HCT116 (cell line): ENCODE data around the gene TSC1.

ENCODE experiments used
- EZH2 ChIP-seq: fragments of 200-600 bp; sonication (generic); IDR thresholded peaks from 2 replicates; pipeline ENCODE4 v1.6.1; 2017; ENCODE audit warnings: antibody characterized with exemption, mixed run types
- EZH2phosphoT487 ChIP-seq: fragments of 200-600 bp; IDR thresholded peaks from 2 replicates; pipeline ENCODE4 v1.6.1; 2018; ENCODE audit warnings: antibody characterized with exemption, borderline replicate concordance
- POLR2A ChIP-seq: IDR thresholded peaks from 2 replicates; pipeline ENCODE4 v1.7.0; 2011; ENCODE audit warnings: borderline replicate concordance; ENCODE audit not compliant: insufficient read depth, insufficient read length; ENCODE audit errors: extremely low read depth
- POLR2AphosphoS5 ChIP-seq: IDR thresholded peaks from 2 replicates; pipeline ENCODE4 v1.6.1; 2011; ENCODE audit warnings: mild to moderate bottlenecking, low read depth, low read length, moderate library complexity
- RAD21 ChIP-seq: IDR thresholded peaks from 2 replicates; pipeline ENCODE4 v1.6.1; 2012; ENCODE audit warnings: low read depth, mild to moderate bottlenecking
- REST ChIP-seq: IDR thresholded peaks from 2 replicates; pipeline ENCODE4 v1.6.1; 2012; ENCODE audit warnings: low read depth
- SIN3A ChIP-seq: IDR thresholded peaks from 2 replicates; pipeline ENCODE4 v1.6.1; 2012; ENCODE audit warnings: low read depth
- YY1 ChIP-seq: IDR thresholded peaks from 2 replicates; pipeline ENCODE4 v1.6.1; 2011; ENCODE audit warnings: low read length, low read depth, moderate library complexity, mild to moderate bottlenecking; ENCODE audit not compliant: insufficient replicate concordance; ENCODE audit errors: extremely low read depth
- TF ChIP-seq, protein P1 (sequence below), 3 experiments: fragments of 200-600 bp in 1 of 3; sonication (generic) in 1 of 3; IDR thresholded peaks in 2 of 3; conservative IDR thresholded peaks in 1 of 3; 2 replicates each; pipeline ENCODE4 v1.5.1; 2012 to 2017; ENCODE audit warnings: low read depth in 2 of 3, low read length in 2 of 3, antibody characterized with exemption in 1 of 3, borderline replicate concordance in 1 of 3, control low read depth in 1 of 3, mild to moderate bottlenecking in 1 of 3, mixed read lengths in 1 of 3, mixed run types in 1 of 3, moderate library complexity in 1 of 3; ENCODE audit not compliant: insufficient read depth in 1 of 3
- TF ChIP-seq, protein P2 (sequence below): IDR thresholded peaks from 2 replicates; pipeline ENCODE4 v1.6.1; 2012
- TF ChIP-seq, protein P3 (sequence below): IDR thresholded peaks from 2 replicates; pipeline ENCODE4 v1.6.1; 2011; ENCODE audit warnings: mild to moderate bottlenecking, low read length, moderate library complexity; ENCODE audit not compliant: insufficient replicate concordance; ENCODE audit errors: extremely low read depth
- TF ChIP-seq, protein P4 (sequence below): IDR thresholded peaks from 2 replicates; pipeline ENCODE4 v1.6.1; 2012

DNA sequence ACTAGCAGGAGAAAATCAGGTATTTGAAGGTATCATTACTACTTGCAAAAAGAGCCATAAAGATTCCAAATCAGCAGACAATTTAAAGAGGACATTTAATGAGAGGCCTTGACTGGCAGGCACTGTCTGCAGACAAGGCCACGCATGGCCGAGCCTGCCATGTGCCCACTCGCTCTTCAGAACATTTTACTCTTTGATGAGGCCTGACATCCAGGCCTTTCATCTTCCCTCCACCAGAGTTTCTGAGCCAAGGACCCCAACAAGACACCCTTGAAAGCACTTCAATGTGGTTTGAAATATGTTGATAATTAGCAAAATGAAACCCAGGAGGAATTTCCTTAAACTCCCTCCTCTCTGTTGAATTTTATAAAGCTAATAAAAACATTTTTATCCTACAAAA is 82.8 kb downstream of the TSC1 start:
- no peak for TF ChIP-seq POLR2A
- TF ChIP-seq, protein P1, sequence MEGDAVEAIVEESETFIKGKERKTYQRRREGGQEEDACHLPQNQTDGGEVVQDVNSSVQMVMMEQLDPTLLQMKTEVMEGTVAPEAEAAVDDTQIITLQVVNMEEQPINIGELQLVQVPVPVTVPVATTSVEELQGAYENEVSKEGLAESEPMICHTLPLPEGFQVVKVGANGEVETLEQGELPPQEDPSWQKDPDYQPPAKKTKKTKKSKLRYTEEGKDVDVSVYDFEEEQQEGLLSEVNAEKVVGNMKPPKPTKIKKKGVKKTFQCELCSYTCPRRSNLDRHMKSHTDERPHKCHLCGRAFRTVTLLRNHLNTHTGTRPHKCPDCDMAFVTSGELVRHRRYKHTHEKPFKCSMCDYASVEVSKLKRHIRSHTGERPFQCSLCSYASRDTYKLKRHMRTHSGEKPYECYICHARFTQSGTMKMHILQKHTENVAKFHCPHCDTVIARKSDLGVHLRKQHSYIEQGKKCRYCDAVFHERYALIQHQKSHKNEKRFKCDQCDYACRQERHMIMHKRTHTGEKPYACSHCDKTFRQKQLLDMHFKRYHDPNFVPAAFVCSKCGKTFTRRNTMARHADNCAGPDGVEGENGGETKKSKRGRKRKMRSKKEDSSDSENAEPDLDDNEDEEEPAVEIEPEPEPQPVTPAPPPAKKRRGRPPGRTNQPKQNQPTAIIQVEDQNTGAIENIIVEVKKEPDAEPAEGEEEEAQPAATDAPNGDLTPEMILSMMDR (IDR thresholded peaks at IDR 0.05 in 2 of 3, conservative IDR thresholded peaks at IDR 0.05 in 1 of 3; ENCODE audit: borderline replicate concordance in 1 of 3, insufficient read depth in 1 of 3, low read depth in 2 of 3, low read length in 2 of 3), result no peak
- no peak for TF ChIP-seq RAD21
- TF ChIP-seq YY1, result no peak
- TF ChIP-seq REST, result no peak
- TF ChIP-seq EZH2, result no peak
- no peak for TF ChIP-seq EZH2phosphoT487
- no peak for TF ChIP-seq SIN3A
- no peak for TF ChIP-seq POLR2AphosphoS5
- TF ChIP-seq, protein P2, sequence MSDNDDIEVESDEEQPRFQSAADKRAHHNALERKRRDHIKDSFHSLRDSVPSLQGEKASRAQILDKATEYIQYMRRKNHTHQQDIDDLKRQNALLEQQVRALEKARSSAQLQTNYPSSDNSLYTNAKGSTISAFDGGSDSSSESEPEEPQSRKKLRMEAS, result no peak
- TF ChIP-seq, protein P3, sequence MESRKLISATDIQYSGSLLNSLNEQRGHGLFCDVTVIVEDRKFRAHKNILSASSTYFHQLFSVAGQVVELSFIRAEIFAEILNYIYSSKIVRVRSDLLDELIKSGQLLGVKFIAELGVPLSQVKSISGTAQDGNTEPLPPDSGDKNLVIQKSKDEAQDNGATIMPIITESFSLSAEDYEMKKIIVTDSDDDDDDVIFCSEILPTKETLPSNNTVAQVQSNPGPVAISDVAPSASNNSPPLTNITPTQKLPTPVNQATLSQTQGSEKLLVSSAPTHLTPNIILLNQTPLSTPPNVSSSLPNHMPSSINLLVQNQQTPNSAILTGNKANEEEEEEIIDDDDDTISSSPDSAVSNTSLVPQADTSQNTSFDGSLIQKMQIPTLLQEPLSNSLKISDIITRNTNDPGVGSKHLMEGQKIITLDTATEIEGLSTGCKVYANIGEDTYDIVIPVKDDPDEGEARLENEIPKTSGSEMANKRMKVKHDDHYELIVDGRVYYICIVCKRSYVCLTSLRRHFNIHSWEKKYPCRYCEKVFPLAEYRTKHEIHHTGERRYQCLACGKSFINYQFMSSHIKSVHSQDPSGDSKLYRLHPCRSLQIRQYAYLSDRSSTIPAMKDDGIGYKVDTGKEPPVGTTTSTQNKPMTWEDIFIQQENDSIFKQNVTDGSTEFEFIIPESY, result no peak
- TF ChIP-seq, protein P4, sequence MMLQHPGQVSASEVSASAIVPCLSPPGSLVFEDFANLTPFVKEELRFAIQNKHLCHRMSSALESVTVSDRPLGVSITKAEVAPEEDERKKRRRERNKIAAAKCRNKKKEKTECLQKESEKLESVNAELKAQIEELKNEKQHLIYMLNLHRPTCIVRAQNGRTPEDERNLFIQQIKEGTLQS, result no peak
